SK-N-SH treated with all-trans-retinoic acid at 6 μM for 48 hours (cell line): ENCODE data around the gene MTOR.

ENCODE experiments used
- ARNTL ChIP-seq: fragments of 450-650 bp; formaldehyde crosslinking; IDR thresholded peaks from 2 replicates; pipeline ENCODE4 v1.5.0; 2020; ENCODE audit warnings: low read depth, mild to moderate bottlenecking, moderate library complexity, borderline replicate concordance
- ESRRG ChIP-seq: fragments of 250-450 bp; sonication (Bioruptor Pico); IDR thresholded peaks from 2 replicates; pipeline ENCODE4 v1.6.1; 2021; ENCODE audit warnings: mild to moderate bottlenecking
- ISL1 ChIP-seq: fragments of 250-450 bp; sonication (Bioruptor Pico); IDR thresholded peaks from 2 replicates; pipeline ENCODE4 v2.1.2; 2022; ENCODE audit warnings: mild to moderate bottlenecking, moderate library complexity
- OSR1 ChIP-seq: fragments of 250-450 bp; sonication (Bioruptor Pico); IDR thresholded peaks from 2 replicates; pipeline ENCODE4 v1.8.0; 2022; ENCODE audit warnings: moderate library complexity, mild to moderate bottlenecking, inconsistent platforms
- PPARA ChIP-seq: fragments of 250-450 bp; sonication (Bioruptor Pico); IDR thresholded peaks from 2 replicates; pipeline ENCODE4 v1.5.0; 2020; ENCODE audit warnings: mild to moderate bottlenecking, borderline replicate concordance
- TOX ChIP-seq: fragments of 250-450 bp; sonication (Bioruptor Pico); IDR thresholded peaks from 2 replicates; pipeline ENCODE4 v1.8.0; 2021; ENCODE audit warnings: mild to moderate bottlenecking, moderate library complexity, borderline replicate concordance
- ZFP3 ChIP-seq: fragments of 250-450 bp; sonication (Bioruptor Pico); IDR thresholded peaks from 2 replicates; pipeline ENCODE4 v1.5.0; 2020; ENCODE audit warnings: mild to moderate bottlenecking, moderate library complexity
- ZFP30 ChIP-seq: fragments of 450-650 bp; formaldehyde crosslinking; IDR thresholded peaks from 2 replicates; pipeline ENCODE4 v1.5.0; 2022; ENCODE audit warnings: mild to moderate bottlenecking, moderate library complexity
- TF ChIP-seq, protein P1 (sequence below): fragments of 250-450 bp; sonication (Bioruptor Pico); IDR thresholded peaks from 2 replicates; pipeline ENCODE4 v1.8.0; 2020; ENCODE audit warnings: mild to moderate bottlenecking, moderate library complexity, borderline replicate concordance
- TF ChIP-seq, protein P2 (sequence below): fragments of 250-450 bp; sonication (Bioruptor Pico); IDR thresholded peaks from 2 replicates; pipeline ENCODE4 v1.5.1; 2020; ENCODE audit warnings: low read depth, mild to moderate bottlenecking, moderate library complexity
- TF ChIP-seq, protein P3 (sequence below): fragments of 250-450 bp; sonication (Bioruptor Pico); IDR thresholded peaks from 2 replicates; pipeline ENCODE4 v1.5.1; 2021; ENCODE audit warnings: mild to moderate bottlenecking, moderate library complexity

DNA sequence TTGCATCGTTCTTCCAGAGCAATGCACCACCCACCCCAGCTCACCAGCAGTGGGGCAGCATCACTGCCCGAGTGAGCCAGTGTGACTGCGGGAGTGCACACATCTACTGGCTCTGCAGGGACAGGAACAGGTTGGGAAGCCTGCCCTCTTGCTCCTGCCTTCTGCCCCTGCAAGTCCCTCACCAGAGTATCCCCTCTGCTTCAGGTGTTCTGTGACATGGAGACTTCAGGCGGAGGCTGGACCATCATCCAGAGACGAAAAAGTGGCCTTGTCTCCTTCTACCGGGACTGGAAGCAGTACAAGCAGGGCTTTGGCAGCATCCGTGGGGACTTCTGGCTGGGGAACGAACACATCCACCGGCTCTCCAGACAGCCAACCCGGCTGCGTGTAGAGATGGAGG, 69.0 kb downstream of the MTOR start:
- TF ChIP-seq, protein P1, sequence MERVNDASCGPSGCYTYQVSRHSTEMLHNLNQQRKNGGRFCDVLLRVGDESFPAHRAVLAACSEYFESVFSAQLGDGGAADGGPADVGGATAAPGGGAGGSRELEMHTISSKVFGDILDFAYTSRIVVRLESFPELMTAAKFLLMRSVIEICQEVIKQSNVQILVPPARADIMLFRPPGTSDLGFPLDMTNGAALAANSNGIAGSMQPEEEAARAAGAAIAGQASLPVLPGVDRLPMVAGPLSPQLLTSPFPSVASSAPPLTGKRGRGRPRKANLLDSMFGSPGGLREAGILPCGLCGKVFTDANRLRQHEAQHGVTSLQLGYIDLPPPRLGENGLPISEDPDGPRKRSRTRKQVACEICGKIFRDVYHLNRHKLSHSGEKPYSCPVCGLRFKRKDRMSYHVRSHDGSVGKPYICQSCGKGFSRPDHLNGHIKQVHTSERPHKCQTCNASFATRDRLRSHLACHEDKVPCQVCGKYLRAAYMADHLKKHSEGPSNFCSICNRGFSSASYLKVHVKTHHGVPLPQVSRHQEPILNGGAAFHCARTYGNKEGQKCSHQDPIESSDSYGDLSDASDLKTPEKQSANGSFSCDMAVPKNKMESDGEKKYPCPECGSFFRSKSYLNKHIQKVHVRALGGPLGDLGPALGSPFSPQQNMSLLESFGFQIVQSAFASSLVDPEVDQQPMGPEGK (CRISPR knock-in tag): no peak
- TF ChIP-seq, protein P2, sequence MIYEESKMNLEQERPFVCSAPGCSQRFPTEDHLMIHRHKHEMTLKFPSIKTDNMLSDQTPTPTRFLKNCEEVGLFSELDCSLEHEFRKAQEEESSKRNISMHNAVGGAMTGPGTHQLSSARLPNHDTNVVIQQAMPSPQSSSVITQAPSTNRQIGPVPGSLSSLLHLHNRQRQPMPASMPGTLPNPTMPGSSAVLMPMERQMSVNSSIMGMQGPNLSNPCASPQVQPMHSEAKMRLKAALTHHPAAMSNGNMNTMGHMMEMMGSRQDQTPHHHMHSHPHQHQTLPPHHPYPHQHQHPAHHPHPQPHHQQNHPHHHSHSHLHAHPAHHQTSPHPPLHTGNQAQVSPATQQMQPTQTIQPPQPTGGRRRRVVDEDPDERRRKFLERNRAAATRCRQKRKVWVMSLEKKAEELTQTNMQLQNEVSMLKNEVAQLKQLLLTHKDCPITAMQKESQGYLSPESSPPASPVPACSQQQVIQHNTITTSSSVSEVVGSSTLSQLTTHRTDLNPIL (CRISPR knock-in tag): no peak
- TF ChIP-seq TOX (CRISPR knock-in tag) (no peak), ARNTL (CRISPR knock-in tag) (no peak), PPARA (no peak), ZFP30 (CRISPR knock-in tag) (no peak), ESRRG (CRISPR knock-in tag) (no peak), ZFP3 (CRISPR knock-in tag) (no peak), OSR1 (no peak), ISL1 (CRISPR knock-in tag) (no peak)
- TF ChIP-seq, protein P3, sequence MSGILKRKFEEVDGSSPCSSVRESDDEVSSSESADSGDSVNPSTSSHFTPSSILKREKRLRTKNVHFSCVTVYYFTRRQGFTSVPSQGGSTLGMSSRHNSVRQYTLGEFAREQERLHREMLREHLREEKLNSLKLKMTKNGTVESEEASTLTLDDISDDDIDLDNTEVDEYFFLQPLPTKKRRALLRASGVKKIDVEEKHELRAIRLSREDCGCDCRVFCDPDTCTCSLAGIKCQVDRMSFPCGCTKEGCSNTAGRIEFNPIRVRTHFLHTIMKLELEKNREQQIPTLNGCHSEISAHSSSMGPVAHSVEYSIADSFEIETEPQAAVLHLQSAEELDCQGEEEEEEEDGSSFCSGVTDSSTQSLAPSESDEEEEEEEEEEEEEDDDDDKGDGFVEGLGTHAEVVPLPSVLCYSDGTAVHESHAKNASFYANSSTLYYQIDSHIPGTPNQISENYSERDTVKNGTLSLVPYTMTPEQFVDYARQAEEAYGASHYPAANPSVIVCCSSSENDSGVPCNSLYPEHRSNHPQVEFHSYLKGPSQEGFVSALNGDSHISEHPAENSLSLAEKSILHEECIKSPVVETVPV (CRISPR knock-in tag): no peak
